ENCODE data around the gene SGCD.

The SGCD gene

GRCh38 chr5:156401804-156402203, 74.8 kb downstream of the SGCD start:
- DNase-seq (no peak), ATAC-seq (no peak)

DNA sequence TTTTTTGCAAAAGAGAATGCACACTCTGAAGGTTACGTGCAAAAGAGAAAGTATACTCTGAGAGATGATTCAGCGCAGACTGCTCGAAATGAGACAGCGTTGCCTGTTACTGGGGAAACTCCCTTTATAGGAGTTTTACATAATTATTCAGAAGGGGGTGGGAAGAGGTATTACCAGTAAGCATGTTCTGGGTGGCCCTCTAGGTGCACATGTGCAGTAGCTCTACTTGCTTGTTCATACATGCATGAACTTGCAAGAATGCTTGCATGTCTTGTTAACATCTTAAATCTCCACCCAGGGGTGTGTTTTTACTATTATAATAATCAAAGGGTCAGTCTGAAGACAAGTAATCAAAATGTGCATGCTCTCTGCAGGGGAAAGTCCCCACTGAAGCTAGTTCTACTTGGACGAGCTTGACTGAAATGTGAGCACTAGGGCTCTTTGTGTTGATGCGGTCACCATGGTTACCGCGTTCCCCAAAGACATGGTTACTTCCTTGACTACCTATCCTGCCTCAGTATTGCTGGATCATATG, 75.5 kb downstream of the SGCD start:
- peak; percentile 18 for DNase-seq
- peak; percentile 91 for ATAC-seq

DNA sequence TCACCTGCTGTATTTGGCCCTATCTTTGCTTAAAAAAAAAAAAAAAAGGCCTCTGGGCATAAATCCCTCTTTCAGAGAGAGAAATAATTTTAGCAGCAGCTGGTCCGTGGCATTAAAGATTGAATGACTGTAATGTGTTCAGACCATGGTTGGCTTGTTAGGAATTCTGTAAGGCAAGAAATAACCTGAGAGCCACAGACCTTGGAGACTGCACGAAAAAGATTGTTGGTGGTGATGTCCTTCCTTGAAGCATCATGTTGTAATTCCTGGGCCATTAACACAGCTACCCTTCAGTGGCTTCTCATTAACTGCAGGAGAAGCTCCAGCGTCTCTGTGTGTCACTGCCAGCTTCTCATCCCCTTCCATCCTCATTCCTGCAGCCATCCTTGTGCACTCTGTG, 79.0 kb downstream of the SGCD start:
- no peak for ATAC-seq
- DNase-seq, result no peak

- ATAC-seq (no peak), DNase-seq (no peak)
Observed at GRCh38 chr5:156407251-156407650, 80.3 kb downstream of the SGCD start.

DNA sequence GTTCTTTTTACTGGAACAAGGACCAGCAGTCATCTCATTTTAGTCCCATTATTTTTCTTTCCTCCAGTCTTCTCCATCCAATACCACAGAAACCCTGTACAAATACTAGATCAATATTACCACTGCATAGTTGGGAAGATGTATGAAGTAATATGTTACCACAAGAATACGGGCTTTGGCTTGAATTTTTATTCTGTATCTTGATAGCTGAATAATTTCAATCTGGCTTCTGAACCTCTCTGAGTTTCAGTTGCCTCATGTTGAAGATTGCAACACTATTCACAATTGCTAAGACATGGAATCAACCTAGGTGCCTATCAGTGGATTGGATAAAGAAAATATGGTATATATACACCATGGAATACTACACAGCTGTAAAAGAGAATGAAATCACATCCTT, 82.9 kb downstream of the SGCD start:
- no peak for DNase-seq
- ATAC-seq, result no peak

DNA sequence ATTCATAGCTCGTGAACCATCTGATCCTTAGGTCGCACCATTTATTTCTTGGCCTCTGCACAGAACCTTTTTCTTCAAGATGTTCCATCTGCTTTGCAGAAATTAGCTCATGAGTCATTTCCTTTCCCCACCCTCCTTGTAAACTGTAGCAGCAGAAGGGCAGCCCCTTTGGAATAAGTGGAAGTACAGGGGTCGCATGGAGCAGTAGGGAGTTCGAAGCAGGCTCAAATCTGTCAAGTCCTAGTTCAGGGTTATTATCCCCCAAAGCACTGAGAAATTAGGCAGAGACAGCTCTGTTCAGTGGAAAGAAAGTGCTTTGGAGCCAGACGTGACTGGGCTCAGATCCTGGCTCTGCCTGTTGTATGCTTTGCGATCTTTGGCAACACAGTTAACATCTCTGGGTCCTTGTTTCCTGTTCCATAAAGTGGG, 84.2 kb downstream of the SGCD start:
- no peak for DNase-seq
- no peak for ATAC-seq

GRCh38 chr5:156411957-156412356, 85.0 kb downstream of the SGCD start:
- ATAC-seq, result no peak
- DNase-seq, result no peak

- DNase-seq, result no peak
- no peak for ATAC-seq
Observed at GRCh38 chr5:156414391-156414790, 87.4 kb downstream of the SGCD start.

DNA sequence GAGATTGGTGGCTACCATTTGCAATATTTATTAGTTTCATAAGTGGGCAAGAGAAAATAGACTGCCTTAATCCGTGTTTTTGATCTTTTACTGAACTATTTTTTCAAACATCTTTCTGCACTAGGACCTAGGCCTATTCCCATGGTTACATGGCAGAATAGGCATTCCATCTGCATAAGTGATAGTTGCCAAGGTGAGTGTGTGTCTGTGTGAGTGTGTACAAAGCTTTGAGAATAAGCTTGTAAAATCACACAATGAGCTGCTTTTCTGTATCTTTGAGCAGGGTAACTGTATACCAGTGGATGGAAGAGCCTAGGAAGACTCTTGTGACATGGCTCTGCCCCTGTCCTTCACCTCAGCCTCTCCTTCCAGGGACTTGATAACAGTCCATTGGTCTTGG, 92.7 kb downstream of the SGCD start:
- DNase-seq (no peak), ATAC-seq (no peak)

DNA sequence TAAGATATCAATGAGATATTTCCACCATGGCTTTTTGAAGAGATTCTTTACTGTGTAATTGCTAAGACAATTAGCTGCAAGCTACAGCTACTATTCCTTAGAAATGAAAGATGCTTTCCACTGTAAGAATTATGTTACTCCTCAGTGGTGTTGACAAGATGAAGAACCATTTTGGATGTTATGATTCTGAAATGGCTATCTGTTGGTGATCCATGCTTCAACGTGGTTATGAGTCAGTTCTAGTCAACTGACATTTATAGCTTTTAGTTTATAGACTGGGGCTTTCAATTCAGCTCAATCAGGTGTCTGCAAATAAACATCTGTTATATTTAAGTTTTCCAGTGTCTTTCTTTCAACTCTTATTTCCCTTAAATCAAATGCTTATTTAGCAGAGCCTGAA, 93.7 kb downstream of the SGCD start:
- DNase-seq, result no peak
- no peak for ATAC-seq

GRCh38 chr5:156421798-156422197, 94.8 kb downstream of the SGCD start:
- ATAC-seq (no peak), DNase-seq (no peak)

DNA sequence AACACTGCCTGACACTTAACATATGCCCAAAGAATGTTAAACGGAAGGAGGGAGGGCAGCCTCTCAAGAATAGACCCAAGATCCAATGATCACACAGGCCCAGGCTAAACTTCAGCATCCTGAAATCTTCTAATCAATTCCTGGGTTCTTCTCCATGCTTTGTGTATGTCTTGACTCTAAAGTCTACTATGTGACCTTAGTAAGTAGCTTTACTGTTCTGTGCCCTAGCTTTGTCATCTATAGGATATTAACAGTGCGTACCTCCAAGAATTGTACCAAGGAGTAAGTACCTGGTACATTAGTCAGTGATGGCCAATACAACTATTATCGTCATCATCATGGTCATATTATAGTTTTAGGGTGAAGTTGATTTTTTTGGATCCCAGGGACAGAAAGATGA, 96.6 kb downstream of the SGCD start:
- ATAC-seq, result no peak
- no peak for DNase-seq

DNA sequence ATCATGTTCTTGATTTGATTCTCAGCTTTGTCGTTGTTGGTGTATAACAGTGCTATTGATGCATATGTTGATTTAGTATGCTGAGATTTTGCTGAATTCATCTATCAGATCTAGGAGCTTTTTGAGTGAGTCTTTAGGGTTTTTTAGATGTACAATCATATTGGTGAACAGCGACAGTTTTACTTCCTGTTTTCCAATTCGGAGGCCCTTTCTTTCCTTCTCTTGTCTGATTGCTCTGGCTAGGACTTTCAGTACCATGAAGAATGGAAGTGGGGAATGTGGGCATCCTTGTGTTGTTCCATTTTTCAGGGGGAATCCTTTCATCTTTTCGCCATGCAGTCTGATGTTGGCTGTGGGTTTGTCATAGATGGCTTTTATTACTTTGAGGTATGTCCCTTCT, 100.4 kb downstream of the SGCD start:
- no peak for ATAC-seq
- no peak for DNase-seq

DNA sequence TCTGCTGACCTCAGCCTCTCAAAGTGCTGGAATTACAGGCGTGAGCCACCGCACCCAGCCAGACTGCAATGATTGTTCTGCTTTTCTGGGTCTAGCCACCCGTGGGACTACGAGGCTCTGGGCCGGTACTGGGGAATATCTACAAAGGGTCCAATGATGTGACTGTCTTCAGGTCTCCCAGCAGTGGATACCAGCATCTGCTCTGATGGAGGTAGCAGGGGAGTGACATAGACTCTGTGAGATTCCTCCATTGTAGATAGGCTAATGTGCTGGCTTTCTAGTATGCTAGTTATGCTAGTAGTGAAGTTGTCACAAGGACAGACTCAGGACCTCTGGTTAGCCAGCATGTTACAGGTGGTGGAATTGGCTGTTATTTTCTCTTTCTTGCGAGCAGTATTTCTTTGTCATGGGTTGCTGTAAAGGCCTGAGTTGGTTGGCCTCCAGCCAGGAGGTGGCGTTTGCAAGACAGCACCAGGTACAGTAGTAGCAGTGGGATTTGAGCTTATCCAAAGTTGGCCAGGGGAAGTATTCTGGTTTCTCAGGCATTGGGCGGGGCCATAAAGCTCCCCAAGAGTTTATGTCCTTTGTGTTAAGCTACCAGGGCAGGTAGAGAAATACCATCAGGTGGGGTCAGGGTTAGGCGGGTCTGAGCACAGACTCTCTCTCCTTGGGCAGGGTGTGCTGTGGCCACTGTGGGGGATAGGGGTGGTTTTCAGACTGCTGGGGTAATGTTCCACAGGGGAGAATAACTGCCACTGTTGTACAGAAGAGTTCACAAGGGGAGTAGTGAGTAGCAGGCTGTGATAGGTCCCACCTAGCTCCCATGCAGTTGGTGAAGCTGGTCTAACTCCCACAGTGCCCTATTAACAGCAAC, 105.2 kb downstream of the SGCD start:
- DNase-seq (no peak), ATAC-seq (no peak)

DNA sequence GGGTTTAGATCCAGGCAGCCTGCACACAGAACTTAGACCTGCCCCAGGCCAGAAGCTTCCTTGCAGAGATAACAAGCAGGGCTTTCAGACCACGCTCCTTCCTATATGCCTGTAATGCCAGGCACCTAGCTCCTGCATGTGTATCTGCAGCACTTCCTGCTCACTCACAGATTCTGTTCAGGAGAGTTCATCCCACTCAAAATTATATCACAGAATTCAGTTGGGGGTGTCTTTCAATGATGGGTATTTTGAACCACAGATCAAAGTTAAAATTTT, 105.8 kb downstream of the SGCD start:
- DNase-seq, result no peak
- no peak for ATAC-seq

DNA sequence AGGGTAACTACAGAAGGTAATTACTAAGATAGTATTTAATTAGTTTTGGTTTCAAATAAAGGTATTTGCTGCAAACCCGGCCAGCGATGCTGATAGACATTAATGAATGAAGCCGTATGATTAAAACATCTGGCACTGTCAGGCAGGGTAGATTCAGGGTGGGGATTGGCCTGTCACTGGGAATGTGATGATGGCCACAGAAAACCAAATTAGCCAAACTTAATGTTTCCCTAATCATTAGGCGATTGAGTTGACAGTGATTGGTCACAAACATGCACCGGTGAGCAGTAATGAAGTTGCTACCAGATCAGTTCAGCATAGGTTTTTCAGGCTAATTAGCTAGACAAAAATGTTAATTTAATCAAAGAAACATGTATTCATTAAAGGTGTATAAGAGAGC, 107.5 kb downstream of the SGCD start:
- DNase-seq, result no peak
- ATAC-seq, result no peak

DNA sequence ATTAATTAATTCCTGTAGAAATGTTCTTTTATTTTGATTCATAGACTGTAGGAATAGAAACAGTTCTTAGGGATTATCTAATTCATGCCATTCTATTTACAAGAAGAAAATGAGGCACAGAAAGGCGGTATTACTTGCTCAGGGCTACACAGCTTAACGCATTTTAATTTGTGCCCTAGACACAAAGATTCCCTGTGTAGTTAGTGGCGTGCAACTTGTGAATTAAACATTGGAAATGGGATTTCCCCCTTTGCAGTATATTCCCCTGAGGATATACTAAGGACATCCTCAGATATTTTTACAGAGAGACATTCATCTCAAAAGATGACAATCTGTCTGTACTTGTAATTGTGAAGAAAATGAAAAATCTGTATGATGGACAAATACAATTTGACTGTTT, 108.1 kb downstream of the SGCD start:
- no peak for ATAC-seq
- no peak for DNase-seq

GRCh38 chr5:156438076-156438475, 111.1 kb downstream of the SGCD start:
- no peak for ATAC-seq
- no peak for DNase-seq

DNA sequence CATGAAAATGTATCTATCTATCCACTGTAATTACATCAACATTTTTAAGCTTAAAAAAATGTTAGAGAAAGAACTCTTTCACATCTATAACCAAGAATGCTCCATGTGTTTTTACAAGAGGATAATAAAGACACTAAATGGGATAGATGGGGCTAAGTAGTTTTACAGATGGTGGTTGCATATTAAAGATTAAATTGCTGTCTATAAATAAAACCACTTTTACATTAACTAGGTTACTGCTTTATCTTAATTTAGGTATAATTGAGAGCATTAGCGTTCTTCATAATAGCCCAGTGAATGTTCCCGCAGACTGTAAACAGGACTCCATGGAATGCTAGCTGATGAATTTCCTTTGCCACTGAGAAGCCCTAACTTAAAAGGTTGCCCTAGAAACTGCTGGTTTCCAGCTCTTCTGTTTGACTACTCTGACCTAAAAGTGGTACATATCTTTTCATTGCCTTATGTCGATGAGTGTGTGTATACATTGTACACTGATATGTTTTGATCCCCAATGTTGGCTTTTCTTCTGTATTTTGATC, 117.9 kb downstream of the SGCD start:
- DNase-seq, result no peak
- no peak for ATAC-seq

DNA sequence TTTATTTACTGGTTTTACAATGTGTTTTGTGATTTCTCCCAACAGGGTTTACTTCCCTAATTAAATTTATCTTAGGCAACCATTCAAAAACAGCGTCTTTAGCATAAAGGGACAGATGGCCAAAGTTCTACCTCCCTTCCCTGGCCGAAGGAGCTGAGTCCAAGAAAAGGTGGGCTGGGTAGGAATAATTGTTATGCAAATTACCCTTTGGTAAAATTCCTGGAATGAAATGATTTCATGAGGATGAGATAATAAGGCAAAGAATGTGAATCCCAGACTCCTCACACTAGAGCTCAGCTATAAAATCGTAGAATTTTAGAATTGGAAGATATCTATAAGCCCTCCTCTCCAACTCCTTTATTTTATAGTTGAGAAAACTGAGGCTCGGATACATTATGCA, 119.6 kb downstream of the SGCD start:
- DNase-seq, result no peak
- no peak for ATAC-seq

DNA sequence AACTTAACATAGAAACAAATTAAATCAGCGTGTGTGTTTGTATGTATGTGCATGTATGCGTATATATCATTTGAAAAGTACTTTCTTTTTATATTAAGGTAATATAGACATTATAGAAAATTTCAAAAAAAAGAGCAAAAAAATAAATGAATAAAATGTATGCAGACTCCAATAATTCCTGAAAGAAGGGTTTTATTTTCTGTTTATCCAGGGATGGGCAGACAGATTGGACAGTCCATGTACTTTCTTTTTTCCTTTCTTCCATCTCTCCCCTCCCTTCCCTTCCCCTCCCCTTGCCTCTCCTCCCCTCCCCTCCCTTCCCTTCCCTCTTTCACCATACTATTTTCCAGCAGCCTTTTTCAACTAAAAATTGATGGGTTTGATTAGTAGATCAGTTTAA, 123.8 kb downstream of the SGCD start:
- ATAC-seq (no peak), DNase-seq (no peak)

DNA sequence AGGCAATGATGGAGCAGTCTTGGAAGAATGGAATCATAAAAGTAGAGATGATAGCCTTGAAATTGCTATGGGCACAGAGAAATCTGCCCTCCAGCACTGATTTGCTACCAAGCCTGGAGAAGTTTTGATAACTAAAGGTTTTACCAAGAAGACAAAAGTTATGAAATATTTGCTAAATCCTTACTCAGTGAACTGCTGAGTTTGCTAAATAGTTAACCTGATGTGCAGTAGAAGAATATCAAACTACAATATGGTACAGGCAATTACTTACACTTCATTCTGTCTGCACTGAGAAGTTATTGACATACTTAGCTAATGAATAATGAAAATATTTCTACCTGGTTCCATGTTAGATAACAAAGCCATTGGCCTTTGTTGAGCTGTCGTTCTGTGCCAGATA, 124.5 kb downstream of the SGCD start:
- DNase-seq (no peak), ATAC-seq (no peak)

- DNase-seq (no peak), ATAC-seq (no peak)
Observed at GRCh38 chr5:156456857-156457256, 129.9 kb downstream of the SGCD start.

DNA sequence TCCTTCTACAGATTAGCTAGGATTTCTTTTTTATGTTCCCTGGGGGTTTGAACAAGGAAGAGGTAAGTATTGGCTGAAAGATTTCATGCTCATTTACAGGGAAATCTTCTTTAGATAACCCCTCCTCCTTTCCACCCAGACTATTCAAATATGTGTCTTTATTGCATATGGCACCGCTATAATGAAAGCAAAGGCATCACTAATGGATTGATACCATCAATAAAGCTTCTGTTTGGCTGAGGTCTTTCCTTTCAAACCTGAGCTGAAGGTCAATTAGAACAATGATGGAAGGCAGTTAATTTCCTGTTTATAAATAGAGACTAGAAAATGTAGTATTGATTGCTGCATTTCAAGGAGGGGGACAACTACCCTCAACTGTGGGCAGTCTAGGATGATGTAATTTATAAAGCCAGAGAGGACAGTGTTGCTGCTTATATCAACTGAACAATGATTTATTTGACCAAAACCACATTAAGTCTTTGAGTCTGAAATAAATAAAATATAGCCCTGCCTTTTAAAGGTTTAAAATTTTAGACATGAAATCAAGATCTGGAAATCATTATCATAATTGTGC, 132.9 kb downstream of the SGCD start:
- ATAC-seq (no peak), DNase-seq (no peak)
